Effector CD4-positive, alpha-beta T cell (primary cell): Measurements from ENCODE around the gene SLC1A7.

Experiments
- DNase-seq: peaks from one replicate; pipeline ENCODE4 v3.0.0-alpha.2; 2020

The SLC1A7 gene

GRCh38 chr1:53114581-53115400 is 27.6 kb downstream of the SLC1A7 start:
- DNase-seq = no peak

- DNase-seq = no peak
Observed at GRCh38 chr1:53114090-53114489, 28.3 kb downstream of the SLC1A7 start.

- DNase-seq = no peak
Observed at GRCh38 chr1:53112861-53113260, 29.6 kb downstream of the SLC1A7 start.

GRCh38 chr1:53112271-53112774 is 30.1 kb downstream of the SLC1A7 start:
- no peak for DNase-seq

- DNase-seq = no peak
Observed at GRCh38 chr1:53111693-53112092, 30.7 kb downstream of the SLC1A7 start.

GRCh38 chr1:53111073-53111556 is 31.3 kb downstream of the SLC1A7 start:
- no peak for DNase-seq

GRCh38 chr1:53110370-53111072 is 31.9 kb downstream of the SLC1A7 start:
- DNase-seq = no peak

- no peak for DNase-seq
Observed at GRCh38 chr1:53108646-53109580, 33.5 kb downstream of the SLC1A7 start.

- no peak for DNase-seq
Observed at GRCh38 chr1:53107570-53108322, 34.7 kb downstream of the SLC1A7 start.

- DNase-seq = no peak
Observed at GRCh38 chr1:53107090-53107489, 35.3 kb downstream of the SLC1A7 start.

- DNase-seq = no peak
Observed at GRCh38 chr1:53104289-53104913, 38.0 kb downstream of the SLC1A7 start.

- DNase-seq = no peak
Observed at GRCh38 chr1:53094533-53094919, 47.9 kb downstream of the SLC1A7 start.

GRCh38 chr1:53093778-53094532 is 48.5 kb downstream of the SLC1A7 start:
- DNase-seq = no peak

- no peak for DNase-seq
Observed at GRCh38 chr1:53093451-53093754, 49.0 kb downstream of the SLC1A7 start.

- DNase-seq = no peak
Observed at GRCh38 chr1:53092659-53093450, 49.6 kb downstream of the SLC1A7 start.

GRCh38 chr1:53091841-53092645 is 50.4 kb downstream of the SLC1A7 start:
- no peak for DNase-seq

GRCh38 chr1:53090227-53091147 is 52.0 kb downstream of the SLC1A7 start:
- DNase-seq = no peak
